Pancreas (tissue), 10 donors: ENCODE data around the gene PARL. TPM values are rescaled to one million over a fixed set of nuclear protein-coding genes. Genes with fewer than 3 reads are reported as not detected.
"Not testable (repeated sequence)": the region's sequence is repeated elsewhere in the genome, so short reads cannot be mapped to it uniquely, and the experiment has no call there.

Source experiments
- ATAC-seq, 4 donors: fragments of 200-7000 bp; cut with Tn5 transposase; one replicate each; pipeline versions ENCODE4 v1.8.0 to v1.9.1; 2020; ENCODE audit warnings: mild to moderate bottlenecking in 4 of 4, moderate library complexity in 4 of 4
- DNase-seq, 6 donors: peaks; one replicate each; pipeline ENCODE4 v3.0.0-alpha.2; 2020
- FAIRE-seq: peaks from 2 replicates; lab custom pipeline; 2012; peaks lifted over from hg19 to GRCh38; lab: Jason Lieb, UNC
- H3K27ac ChIP-seq, 4 donors: fragments of 200-600 bp; sonication (generic); 1 replicate in 3 of 4; 2 replicates in 1 of 4; pipeline versions ENCODE4 v1.5.0 to v1.8.0; 2020
- H3K27me3 ChIP-seq, 4 donors: fragments of 200-600 bp; one replicate each; pipeline ENCODE4 v1.8.0; 2021
- H3K36me3 ChIP-seq, 3 donors: fragments of 200-600 bp; sonication (generic) in 1 of 3; one replicate each; pipeline versions ENCODE4 v1.5.0 to v1.8.0; 2020 to 2021
- H3K4me1 ChIP-seq, 3 donors: fragments of 200-600 bp; one replicate each; pipeline ENCODE4 v1.8.0; 2021
- H3K4me3 ChIP-seq, 4 donors: fragments of 200-600 bp; sonication (generic) in 2 of 4; one replicate each; pipeline versions ENCODE4 v1.5.0 to v1.8.0; 2020 to 2021
- H3K9me3 ChIP-seq, 4 donors: fragments of 200-600 bp; one replicate each; pipeline ENCODE4 v1.8.0; 2021
- WGBS, 2 donors: extraction: QIAGEN DNeasy Blood & Tissue Kit; methylation state at CpG; one replicate each; pipeline ENCODE4 v1.1.7; 2013; 5-methylcytosine and 5-hydroxymethylcytosine counted together
- intact Hi-C, 3 donors: fragments of 100-400 bp; cut with DNase I; formaldehyde crosslinking; loops; one replicate each; pipeline versions ENCODE4 v1.11.1 to v1.14.2; 2022
- polyA plus RNA-seq, 2 donors: library from polyadenylated mRNA; stranded (reverse); fragments of 200-250 nt; gene quantifications; one replicate each; pipeline ENCODE4 v1.2.3, GENCODE V29; 2013
- total RNA-seq, 6 donors: library from RNA; stranded (reverse); fragmentation: NEBNext Ultra II Directional in 4 of 6; extraction: Animal tissue kit (Norgen Biotek cat#: 25700) in 4 of 6; gene quantifications; one replicate each; pipeline versions ENCODE4 v1.2.1 to v1.2.4, GENCODE V29; 2021 to 2023
- TF ChIP-seq, protein P1 (sequence below), 4 donors: fragments of 200-600 bp; sonication (generic) in 3 of 4; IDR thresholded peaks; one replicate each; pipeline versions ENCODE4 v1.5.0 to v1.8.0; 2021; ENCODE audit warnings: antibody characterized with exemption in 4 of 4
- donor health status: healthy with polysubstance abuse.
- donor health status: DM: no; HTN: no; CAD: no; lungs with moderate emphysema.
- donor health status: DM: no; HTN: no; CAD: no.
- donor health status: control.
- donor health status: control.
- donor health status: Bipolar disorder and iron deficiency.
- donor health status: DM: yes; HTN: yes; CAD: no.
- donor health status: DM: no; HTN: no; CAD: no.
- donor health status: DM: no; HTN: no; CAD: no.
- donor health status: DM: yes; HTN: yes; CAD: no.

PARL gene
- total and polyA plus RNA-seq, 8 donors = 26.4 to 65.8 (median 36.1) TPM

DNA sequence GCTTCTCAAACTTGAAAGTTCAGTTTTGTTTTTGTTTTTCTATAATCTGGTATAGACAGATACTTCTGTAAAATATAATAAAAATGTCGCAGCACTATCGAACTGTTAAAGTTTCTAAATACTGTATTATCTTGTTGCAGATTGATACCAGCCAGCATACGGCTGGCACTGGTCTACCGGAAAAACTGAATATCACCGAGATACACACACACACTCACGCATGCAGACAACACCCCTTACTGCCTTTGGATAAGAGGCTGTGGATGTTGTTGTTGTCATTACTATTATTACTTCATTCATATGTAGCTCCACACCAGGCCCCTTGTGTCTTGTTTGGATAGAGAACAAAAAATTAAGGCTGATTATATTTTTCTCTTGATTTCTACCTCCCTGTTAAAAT lies 91.7 kb downstream of the PARL start:
- Histone ChIP-seq H3K9me3 (no peaks in the 10 kb centered on the region), H3K27me3 (no peaks in the 10 kb centered on the region), H3K4me3 (no peak overlapping the region), H3K4me1 (no peaks in the 10 kb centered on the region), H3K36me3 (peaks cover 0 to 5% (median 0%) of the 10 kb centered on the region in 3 donors), H3K27ac (no peak overlapping the region)
- no peak for DNase-seq
- TF ChIP-seq, protein P1, sequence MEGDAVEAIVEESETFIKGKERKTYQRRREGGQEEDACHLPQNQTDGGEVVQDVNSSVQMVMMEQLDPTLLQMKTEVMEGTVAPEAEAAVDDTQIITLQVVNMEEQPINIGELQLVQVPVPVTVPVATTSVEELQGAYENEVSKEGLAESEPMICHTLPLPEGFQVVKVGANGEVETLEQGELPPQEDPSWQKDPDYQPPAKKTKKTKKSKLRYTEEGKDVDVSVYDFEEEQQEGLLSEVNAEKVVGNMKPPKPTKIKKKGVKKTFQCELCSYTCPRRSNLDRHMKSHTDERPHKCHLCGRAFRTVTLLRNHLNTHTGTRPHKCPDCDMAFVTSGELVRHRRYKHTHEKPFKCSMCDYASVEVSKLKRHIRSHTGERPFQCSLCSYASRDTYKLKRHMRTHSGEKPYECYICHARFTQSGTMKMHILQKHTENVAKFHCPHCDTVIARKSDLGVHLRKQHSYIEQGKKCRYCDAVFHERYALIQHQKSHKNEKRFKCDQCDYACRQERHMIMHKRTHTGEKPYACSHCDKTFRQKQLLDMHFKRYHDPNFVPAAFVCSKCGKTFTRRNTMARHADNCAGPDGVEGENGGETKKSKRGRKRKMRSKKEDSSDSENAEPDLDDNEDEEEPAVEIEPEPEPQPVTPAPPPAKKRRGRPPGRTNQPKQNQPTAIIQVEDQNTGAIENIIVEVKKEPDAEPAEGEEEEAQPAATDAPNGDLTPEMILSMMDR (IDR thresholded peaks at IDR 0.05) = no peak
- no peak for ATAC-seq
- 65 to 71% methylated on average over 6 of the region's 6 CpGs for WGBS, 2 donors
- no peak for FAIRE-seq
- intact Hi-C loops = no loop called here

DNA sequence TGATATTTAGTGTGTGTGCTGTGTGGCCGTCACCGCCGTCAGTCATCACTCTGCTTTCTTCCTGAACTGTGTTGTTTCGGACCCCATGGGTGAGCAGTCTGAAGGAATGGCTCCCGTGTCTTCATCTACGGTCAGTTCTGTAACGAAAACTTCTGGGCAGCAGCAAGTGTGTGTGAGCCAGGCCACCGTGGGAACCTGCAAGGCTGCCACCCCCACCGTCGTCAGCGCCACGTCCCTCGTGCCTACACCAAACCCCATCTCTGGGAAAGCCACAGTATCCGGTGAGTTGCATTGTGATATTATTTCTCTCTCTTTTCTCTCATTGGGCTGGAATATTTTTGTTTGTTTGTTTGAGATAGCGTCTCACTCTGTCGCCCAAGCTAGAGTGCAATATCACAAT lies 94.0 kb downstream of the PARL start:
- no peak for FAIRE-seq
- TF ChIP-seq, protein P1 (IDR thresholded peaks at IDR 0.05) = no peak

DNA sequence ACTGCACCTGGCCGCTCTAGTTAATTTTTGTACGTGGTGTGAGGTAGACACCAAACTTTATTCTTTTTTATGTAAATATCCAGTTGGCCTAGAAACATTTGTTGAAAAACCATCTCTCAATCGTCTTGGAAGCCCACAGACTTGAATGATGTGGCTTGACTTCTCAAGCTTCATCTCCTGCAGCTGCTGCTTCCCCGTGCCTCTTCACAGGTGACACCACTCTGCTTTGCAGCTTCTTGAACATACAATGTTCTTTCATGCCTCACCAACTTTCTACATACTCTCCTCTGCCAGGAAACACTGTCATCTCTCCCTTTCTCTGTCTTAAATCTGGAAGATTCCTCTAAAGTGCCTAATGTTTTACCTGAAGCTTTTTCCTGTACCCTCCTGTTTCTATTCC lies 94.9 kb downstream of the PARL start:
- Histone ChIP-seq H3K27ac (no peak overlapping the region), H3K4me3 (no peak overlapping the region), H3K36me3 (peaks cover 0 to 13% (median 3%) of the 10 kb centered on the region in 3 donors), H3K27me3 (no peaks in the 10 kb centered on the region), H3K4me1 (no peaks in the 10 kb centered on the region), H3K9me3 (no peaks in the 10 kb centered on the region)
- 88 to 95% methylated on average over 4 of the region's 4 CpGs for WGBS, 2 donors
- TF ChIP-seq, protein P1 (IDR thresholded peaks at IDR 0.05) = no peak
- DNase-seq (no peak), FAIRE-seq (no peak), ATAC-seq (no peak)
- intact Hi-C loops = no loop called here

More for the DNA sequence above, 94.0 kb downstream of the PARL start:
- H3K4me1 ChIP-seq = no peaks in the 10 kb centered on the region
- no peak overlapping the region for H3K27ac ChIP-seq
- peaks cover 0 to 13% (median 3%) of the 10 kb centered on the region in 3 donors for H3K36me3 ChIP-seq
- no peak for DNase-seq
- no peaks in the 10 kb centered on the region for H3K9me3 ChIP-seq
- no peaks in the 10 kb centered on the region for H3K27me3 ChIP-seq
- ATAC-seq = no peak
- WGBS, 2 donors = 94 to 95% methylated on average over 16 of the region's 16 CpGs
- intact Hi-C loops = no loop called here
- no peak overlapping the region for H3K4me3 ChIP-seq

DNA sequence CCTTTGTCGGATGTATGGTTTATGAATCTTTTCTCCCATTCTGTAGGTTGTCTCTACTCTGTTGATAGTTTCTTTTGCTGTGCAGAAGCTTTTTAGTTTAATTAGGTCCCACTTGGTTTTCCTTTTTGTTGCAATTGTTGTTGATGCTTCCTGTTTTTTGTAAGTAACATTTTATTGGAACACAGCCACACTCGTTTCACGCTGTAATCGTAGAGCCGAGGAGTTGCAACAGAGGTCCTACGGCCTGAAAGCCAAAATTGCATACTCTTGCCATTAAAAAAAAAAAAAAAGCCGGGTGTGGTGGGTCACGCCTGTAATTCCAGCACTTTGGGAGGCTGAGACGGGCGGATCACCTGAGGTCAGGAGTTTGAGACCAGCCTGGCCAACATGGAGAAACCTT lies 100.2 kb downstream of the PARL start:
- H3K27ac ChIP-seq, H3K27me3 ChIP-seq, H3K4me3 ChIP-seq, H3K9me3 ChIP-seq, FAIRE-seq, ATAC-seq, H3K4me1 ChIP-seq, intact Hi-C loops, DNase-seq: not testable (repeated sequence)
- H3K36me3 ChIP-seq = peaks cover 0 to 13% (median 0%) of the 10 kb centered on the region in 3 donors
- WGBS, 2 donors = 88 to 94% methylated on average over 10 of the region's 10 CpGs

DNA sequence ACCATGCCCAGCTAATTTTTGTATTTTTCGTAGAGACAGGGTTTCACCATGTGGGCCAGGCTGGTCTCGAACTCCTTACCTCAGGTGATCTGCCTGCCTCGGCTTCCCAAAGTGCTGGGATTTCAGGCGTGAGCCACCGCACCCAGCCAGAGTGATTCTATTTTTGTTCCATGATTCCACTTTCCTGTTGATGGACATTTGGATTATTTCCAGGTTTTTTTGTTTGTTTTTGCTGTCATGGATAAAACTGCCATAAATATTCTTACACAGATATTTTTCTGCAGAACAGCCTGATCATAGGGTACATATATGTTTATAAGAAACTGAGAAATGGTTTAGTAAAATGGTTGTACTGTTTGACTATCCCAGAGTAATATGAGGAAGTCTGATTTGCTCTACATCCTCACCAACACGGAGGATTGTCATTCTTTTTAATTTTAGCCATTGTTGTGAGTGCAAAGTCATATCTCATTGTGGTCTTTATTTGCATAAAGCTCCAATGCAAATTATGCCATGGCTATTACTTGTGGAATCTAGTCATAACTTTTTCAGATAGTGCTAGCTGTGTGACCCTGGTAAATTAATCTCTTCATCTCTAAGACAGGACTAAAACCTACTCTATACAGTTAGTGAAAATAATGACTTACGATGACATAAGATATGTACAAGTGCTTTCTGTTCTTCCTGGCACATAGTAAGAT lies 102.0 kb downstream of the PARL start:
- no peak for ATAC-seq
- H3K27me3 ChIP-seq = no peaks in the 10 kb centered on the region
- TF ChIP-seq, protein P1 (IDR thresholded peaks at IDR 0.05) = no peak
- no peak overlapping the region for H3K4me3 ChIP-seq
- intact Hi-C loops = no loop called here
- no peak overlapping the region for H3K27ac ChIP-seq
- H3K36me3 ChIP-seq = peaks cover under 1 to 28% (median 5%) of the 10 kb centered on the region in 3 donors
- H3K4me1 ChIP-seq = no peaks in the 10 kb centered on the region
- DNase-seq = no peak
- WGBS, 2 donors = 74 to 75% methylated on average over 7 of the region's 7 CpGs
- no peak for FAIRE-seq
- no peaks in the 10 kb centered on the region for H3K9me3 ChIP-seq
